Panc1 (cell line): ENCODE measurements around the gene CADPS2. TPM values are rescaled to one million over a fixed set of nuclear protein-coding genes. Genes with fewer than 3 reads are reported as not detected.
A peak's percentile ranks its signal among the peaks of the same experiment; 100 is the strongest.

ENCODE experiments used
- ATAC-seq: fragments of 200-7000 bp; cut with Tn5 transposase; 2 replicates; pipeline ENCODE4 v1.9.1; 2020; ENCODE audit warnings: mild to moderate bottlenecking, moderate library complexity
- BruUV-seq: library from RNA; stranded (reverse); fragments of 400-500 nt; replicated peaks from 2 replicates; lab custom pipeline; 2021; lab: Mats Ljungman, UMichigan
- CTCF ChIA-PET: fragments of 300-600 bp; sonication (Branson Sonifier 250); formaldehyde crosslinking; loops from one replicate; lab custom pipeline; 2022; ENCODE audit warnings: antibody characterized with exemption; lab: Charles Lee
- POLR2A ChIA-PET: fragments of 300-600 bp; sonication (Branson Sonifier 250); formaldehyde crosslinking; loops from one replicate; lab custom pipeline; 2022; ENCODE audit warnings: antibody characterized with exemption; lab: Charles Lee
- DNase-seq: peaks from one replicate; pipeline ENCODE4 v3.0.0-alpha.2; 2010; ENCODE audit warnings: low read depth, low spot score
- H3K27ac ChIP-seq: 2 replicates; pipeline ENCODE4 v1.5.1; 2011; ENCODE audit warnings: mild to moderate bottlenecking, low read length, inconsistent platforms
- H3K27me3 ChIP-seq: fragments of 200-500 bp; sonication (Bioruptor generic); 2 replicates; pipeline ENCODE4 v1.6.0; 2014; ENCODE audit warnings: low read length, inconsistent platforms; ENCODE audit not compliant: control insufficient read depth, insufficient read depth
- H3K36me3 ChIP-seq: fragments of 200-500 bp; sonication (Bioruptor generic); 2 replicates; pipeline ENCODE4 v1.5.1; 2014; ENCODE audit warnings: inconsistent platforms, mild to moderate bottlenecking, low read length, moderate library complexity; ENCODE audit not compliant: control insufficient read depth, insufficient read depth
- H3K4me1 ChIP-seq: 2 replicates; pipeline ENCODE4 v1.5.1; 2011; ENCODE audit warnings: inconsistent platforms, mild to moderate bottlenecking, low read length, moderate library complexity; ENCODE audit not compliant: control insufficient read depth, insufficient read depth
- H3K4me3 ChIP-seq, 2 experiments: 2 replicates each; pipeline ENCODE4 v1.5.1; 2011 to 2012; ENCODE audit warnings: low read depth in 2 of 2, low read length in 2 of 2, mild to moderate bottlenecking in 2 of 2, inconsistent platforms in 1 of 2, moderate library complexity in 1 of 2
- H3K9me3 ChIP-seq: fragments of 200-500 bp; sonication (Bioruptor generic); 2 replicates; pipeline ENCODE4 v1.5.1; 2014; ENCODE audit warnings: low read depth, mild to moderate bottlenecking, inconsistent platforms, low read length, moderate library complexity; ENCODE audit not compliant: control insufficient read depth, insufficient read depth
- POLR2AphosphoS5 ChIP-seq: IDR thresholded peaks from 2 replicates; pipeline ENCODE4 v1.6.1; 2012; ENCODE audit warnings: mild to moderate bottlenecking, low read depth, low read length, moderate library complexity
- REST ChIP-seq, 2 experiments: IDR thresholded peaks; 2 replicates each; pipeline ENCODE4 v1.6.1; 2011 to 2012; ENCODE audit warnings: low read depth in 2 of 2, control low read depth in 1 of 2, low read length in 1 of 2, mild to moderate bottlenecking in 1 of 2, moderate library complexity in 1 of 2; ENCODE audit not compliant: insufficient read depth in 1 of 2
- SIN3A ChIP-seq: IDR thresholded peaks from 2 replicates; pipeline ENCODE4 v1.6.1; 2012; ENCODE audit warnings: low read depth, mild to moderate bottlenecking, low read length, moderate library complexity, borderline replicate concordance; ENCODE audit not compliant: insufficient read depth
- TCF7L2 ChIP-seq: IDR thresholded peaks from 2 replicates; pipeline ENCODE4 v1.6.1; 2011; ENCODE audit warnings: mild to moderate bottlenecking, low read depth, low read length, inconsistent platforms
- in situ Hi-C: cut with HindIII; loops from 2 replicates; pipeline ENCODE4 v1.10.0; 2016; ENCODE audit warnings: low sequenced_read_pairs, low pct_unique_long_range_greater_than_20kb
- intact Hi-C: fragments of 100-400 bp; cut with micrococcal nuclease; formaldehyde crosslinking; loops from one replicate; pipeline ENCODE4 v1.10.0; 2022; ENCODE audit not compliant: unreplicated experiment
- total RNA-seq: library from RNA; stranded (reverse); gene quantifications from one replicate; pipeline ENCODE4 v1.2.1, GENCODE V29; 2021; ENCODE audit not compliant: unreplicated experiment
- TF ChIP-seq, protein P1 (sequence below): fragments of 450-650 bp; IDR thresholded peaks from 2 replicates; pipeline ENCODE4 v1.5.1; 2017; ENCODE audit warnings: mild to moderate bottlenecking

The CADPS2 gene
- total RNA-seq, 1 experiment from 2014 or later: 1.6 TPM

- Histone ChIP-seq H3K9me3 (no peaks in the 10 kb centered on the region), H3K4me3 (peak overlapping the region; percentile 54 to 56), H3K4me1 (no peaks in the 10 kb centered on the region; the same call in 1 of the 2 replicates), H3K36me3 (no peaks in the 10 kb centered on the region; the same call in 1 of the 2 replicates), H3K27me3 (peaks cover 27% of the 10 kb centered on the region), H3K27ac (no peak overlapping the region)
- no TSS peak for BruUV-seq
- TF ChIP-seq, protein P1, sequence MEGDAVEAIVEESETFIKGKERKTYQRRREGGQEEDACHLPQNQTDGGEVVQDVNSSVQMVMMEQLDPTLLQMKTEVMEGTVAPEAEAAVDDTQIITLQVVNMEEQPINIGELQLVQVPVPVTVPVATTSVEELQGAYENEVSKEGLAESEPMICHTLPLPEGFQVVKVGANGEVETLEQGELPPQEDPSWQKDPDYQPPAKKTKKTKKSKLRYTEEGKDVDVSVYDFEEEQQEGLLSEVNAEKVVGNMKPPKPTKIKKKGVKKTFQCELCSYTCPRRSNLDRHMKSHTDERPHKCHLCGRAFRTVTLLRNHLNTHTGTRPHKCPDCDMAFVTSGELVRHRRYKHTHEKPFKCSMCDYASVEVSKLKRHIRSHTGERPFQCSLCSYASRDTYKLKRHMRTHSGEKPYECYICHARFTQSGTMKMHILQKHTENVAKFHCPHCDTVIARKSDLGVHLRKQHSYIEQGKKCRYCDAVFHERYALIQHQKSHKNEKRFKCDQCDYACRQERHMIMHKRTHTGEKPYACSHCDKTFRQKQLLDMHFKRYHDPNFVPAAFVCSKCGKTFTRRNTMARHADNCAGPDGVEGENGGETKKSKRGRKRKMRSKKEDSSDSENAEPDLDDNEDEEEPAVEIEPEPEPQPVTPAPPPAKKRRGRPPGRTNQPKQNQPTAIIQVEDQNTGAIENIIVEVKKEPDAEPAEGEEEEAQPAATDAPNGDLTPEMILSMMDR: peak; percentile 33
- TF ChIP-seq POLR2AphosphoS5: no peak
- in situ Hi-C loops: no loop called here
- intact Hi-C loops: loop anchor here (5.0 kb wide), 1 partner anchor 265 kb away; no protein-coding TSS in a partner anchor
- CTCF ChIA-PET: no interaction called here
- ATAC-seq (peak; percentile 85), DNase-seq (peak; percentile 38)
- POLR2A ChIA-PET: no interaction called here
Measured at GRCh38 chr7:122887198-122887597, 938 bp upstream of the CADPS2 start.

GRCh38 chr7:122885583-122886356 is 490 bp downstream of the CADPS2 start:
- TF ChIP-seq POLR2AphosphoS5: no peak
- TF ChIP-seq TCF7L2: no peak
- TF ChIP-seq REST (IDR thresholded peaks at IDR 0.05; ENCODE audit: insufficient read depth in 1 of 2, low read depth in 2 of 2, low read length in 1 of 2): no peak
- TF ChIP-seq SIN3A: no peak
- TF ChIP-seq, protein P1: no peak
- POLR2A ChIA-PET: interaction anchor here (0.6 kb wide), 1 partner anchor 475 kb away, joined by 7 read pairs; no protein-coding TSS in a partner anchor
- DNase-seq (no peak), ATAC-seq (peak; percentile 70)
- Histone ChIP-seq H3K4me1 (no peaks in the 10 kb centered on the region; the same call in 1 of the 2 replicates), H3K36me3 (no peaks in the 10 kb centered on the region; the same call in 1 of the 2 replicates), H3K27ac (no peak overlapping the region), H3K9me3 (no peaks in the 10 kb centered on the region), H3K27me3 (peaks cover 27% of the 10 kb centered on the region), H3K4me3 (peak overlapping the region; percentile 54 to 56)
- intact Hi-C loops: loop anchor here (5.0 kb wide), 1 partner anchor 267 kb away; no protein-coding TSS in a partner anchor
- CTCF ChIA-PET: no interaction called here
- BruUV-seq: no TSS peak
- in situ Hi-C loops: no loop called here
